A673 (cell line): ENCODE results near the gene FSCN2.

ENCODE experiments used
- EZH2 ChIP-seq: fragments of 200-600 bp; sonication (generic); IDR thresholded peaks from 2 replicates; pipeline ENCODE4 v1.6.1; 2017; ENCODE audit warnings: borderline replicate concordance, low read depth, mild to moderate bottlenecking, mixed read lengths, antibody characterized with exemption, low read length; ENCODE audit not compliant: poor library complexity, severe bottlenecking
- TF ChIP-seq, protein P1 (sequence below): fragments of 300-800, 200-600 bp; sonication (generic); conservative IDR thresholded peaks from 2 replicates; pipeline ENCODE4 v1.5.1; 2017; ENCODE audit warnings: low read depth, mild to moderate bottlenecking, antibody characterized with exemption, low read length, moderate library complexity, mixed read lengths

DNA sequence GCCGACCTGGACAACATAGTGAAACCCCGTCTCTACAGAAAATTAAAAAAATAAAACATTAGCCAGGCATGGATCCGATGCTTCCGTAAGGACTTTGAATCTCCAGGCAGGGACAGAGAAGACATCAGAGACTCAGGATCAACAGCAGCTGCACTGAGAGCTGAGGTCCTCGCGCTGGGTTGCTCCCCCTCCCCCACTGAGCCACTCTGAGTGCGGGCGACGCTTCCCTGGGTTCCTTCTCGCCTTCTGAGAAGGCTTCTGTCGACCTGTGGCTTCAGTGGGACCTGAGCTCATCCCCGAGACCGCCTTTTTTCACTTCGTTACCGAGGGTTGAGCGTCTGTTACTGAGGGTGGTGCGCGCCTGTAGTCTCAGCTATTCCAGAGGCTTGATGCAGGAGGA lies 36.0 kb upstream of the FSCN2 start:
- no peak for TF ChIP-seq EZH2
- TF ChIP-seq, protein P1, sequence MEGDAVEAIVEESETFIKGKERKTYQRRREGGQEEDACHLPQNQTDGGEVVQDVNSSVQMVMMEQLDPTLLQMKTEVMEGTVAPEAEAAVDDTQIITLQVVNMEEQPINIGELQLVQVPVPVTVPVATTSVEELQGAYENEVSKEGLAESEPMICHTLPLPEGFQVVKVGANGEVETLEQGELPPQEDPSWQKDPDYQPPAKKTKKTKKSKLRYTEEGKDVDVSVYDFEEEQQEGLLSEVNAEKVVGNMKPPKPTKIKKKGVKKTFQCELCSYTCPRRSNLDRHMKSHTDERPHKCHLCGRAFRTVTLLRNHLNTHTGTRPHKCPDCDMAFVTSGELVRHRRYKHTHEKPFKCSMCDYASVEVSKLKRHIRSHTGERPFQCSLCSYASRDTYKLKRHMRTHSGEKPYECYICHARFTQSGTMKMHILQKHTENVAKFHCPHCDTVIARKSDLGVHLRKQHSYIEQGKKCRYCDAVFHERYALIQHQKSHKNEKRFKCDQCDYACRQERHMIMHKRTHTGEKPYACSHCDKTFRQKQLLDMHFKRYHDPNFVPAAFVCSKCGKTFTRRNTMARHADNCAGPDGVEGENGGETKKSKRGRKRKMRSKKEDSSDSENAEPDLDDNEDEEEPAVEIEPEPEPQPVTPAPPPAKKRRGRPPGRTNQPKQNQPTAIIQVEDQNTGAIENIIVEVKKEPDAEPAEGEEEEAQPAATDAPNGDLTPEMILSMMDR = no peak
